ENCODE data around the gene CABLES1. TPM values are rescaled to one million over a fixed set of nuclear protein-coding genes. Genes with fewer than 3 reads are reported as not detected.

CABLES1 gene
- total RNA-seq, 1 experiment from 2014 or later: 29.5 TPM

DNA sequence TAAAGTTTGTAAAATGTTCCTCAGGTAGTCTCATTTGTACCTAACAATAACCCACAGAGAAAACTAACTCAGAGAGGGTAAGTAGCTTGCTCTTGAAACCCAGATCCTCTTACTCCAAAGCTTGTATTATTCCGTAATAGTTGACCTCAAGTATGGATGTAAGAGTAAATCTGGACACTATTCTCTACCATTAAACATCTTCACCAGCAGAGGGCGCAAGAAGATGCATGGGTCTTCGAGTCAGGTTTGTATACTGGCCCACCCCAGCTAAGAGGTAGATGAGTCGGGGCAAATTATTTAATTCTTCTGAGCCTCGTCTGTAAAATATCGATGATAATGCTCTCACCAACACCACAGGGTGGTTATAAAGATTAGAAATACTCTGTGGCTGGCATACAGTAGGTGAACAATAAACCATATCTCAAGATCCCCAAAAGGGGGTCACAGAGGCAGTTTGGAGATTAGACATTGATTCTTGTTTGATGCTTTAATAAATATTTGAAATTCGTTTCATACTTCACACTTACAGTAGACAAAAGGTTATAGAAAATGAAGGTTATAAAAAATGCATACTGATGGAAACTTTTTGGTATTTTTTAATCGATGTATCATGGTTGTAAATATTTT, 3.5 kb upstream of the CABLES1 start:
- peak; percentile 66 to 75 for DNase-seq
- Histone ChIP-seq H3K36me3 (ENCODE audit: control insufficient read depth, insufficient read depth, low read length) (no peaks in the 10 kb centered on the region), H3K4me3 (ENCODE audit: low read depth, low read length) (no peak overlapping the region), H3K4me1 (peaks cover 35% of the 10 kb centered on the region), H3K9me3 (no peaks in the 10 kb centered on the region), H3K27me3 (replicated peaks; ENCODE audit: control insufficient read depth, insufficient read depth, low read length) (no peaks in the 10 kb centered on the region)
- ChIA-PET CTCF (interaction anchor here (0.6 to 1.6 kb wide), 9 partner anchors 9 to 280 kb away, joined by 3 to 7 read pairs (median 5); no protein-coding TSS in a partner anchor), POLR2A (no interaction called here)
- no peak overlapping the region for H3K27ac Mint-ChIP-seq (ENCODE audit: unreplicated experiment)
- H3K27me3 Mint-ChIP-seq (ENCODE audit: insufficient read depth, unreplicated experiment): no peaks in the 10 kb centered on the region
- H3K4me3 Mint-ChIP-seq (ENCODE audit: unreplicated experiment): no peak overlapping the region
- intact Hi-C loops (cut with micrococcal nuclease; ENCODE audit: unreplicated experiment): loop anchor here (1.0 to 5.0 kb wide), 3 partner anchors 100 to 247 kb away; no protein-coding TSS in a partner anchor
- TF ChIP-seq, protein P1, sequence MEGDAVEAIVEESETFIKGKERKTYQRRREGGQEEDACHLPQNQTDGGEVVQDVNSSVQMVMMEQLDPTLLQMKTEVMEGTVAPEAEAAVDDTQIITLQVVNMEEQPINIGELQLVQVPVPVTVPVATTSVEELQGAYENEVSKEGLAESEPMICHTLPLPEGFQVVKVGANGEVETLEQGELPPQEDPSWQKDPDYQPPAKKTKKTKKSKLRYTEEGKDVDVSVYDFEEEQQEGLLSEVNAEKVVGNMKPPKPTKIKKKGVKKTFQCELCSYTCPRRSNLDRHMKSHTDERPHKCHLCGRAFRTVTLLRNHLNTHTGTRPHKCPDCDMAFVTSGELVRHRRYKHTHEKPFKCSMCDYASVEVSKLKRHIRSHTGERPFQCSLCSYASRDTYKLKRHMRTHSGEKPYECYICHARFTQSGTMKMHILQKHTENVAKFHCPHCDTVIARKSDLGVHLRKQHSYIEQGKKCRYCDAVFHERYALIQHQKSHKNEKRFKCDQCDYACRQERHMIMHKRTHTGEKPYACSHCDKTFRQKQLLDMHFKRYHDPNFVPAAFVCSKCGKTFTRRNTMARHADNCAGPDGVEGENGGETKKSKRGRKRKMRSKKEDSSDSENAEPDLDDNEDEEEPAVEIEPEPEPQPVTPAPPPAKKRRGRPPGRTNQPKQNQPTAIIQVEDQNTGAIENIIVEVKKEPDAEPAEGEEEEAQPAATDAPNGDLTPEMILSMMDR (IDR thresholded peaks at IDR 0.05; ENCODE audit: insufficient read depth in 1 of 2, low read depth in 1 of 2, low read length in 1 of 2, severe bottlenecking in 1 of 2, unreplicated experiment in 1 of 2): peak; percentile 55 to 78
- H3K36me3 Mint-ChIP-seq (ENCODE audit: insufficient read depth, unreplicated experiment): peaks cover 6% of the 10 kb centered on the region
- no peaks in the 10 kb centered on the region for H3K9me3 Mint-ChIP-seq (ENCODE audit: unreplicated experiment)
- peaks cover 14% of the 10 kb centered on the region for H3K4me1 Mint-ChIP-seq (ENCODE audit: low read depth, unreplicated experiment)
- no TSS peak for BruUV-seq (replicated peaks)

- intact Hi-C loops (cut with micrococcal nuclease; ENCODE audit: unreplicated experiment): loop anchor here (1.0 to 5.0 kb wide), 5 partner anchors 35 to 279 kb away; no protein-coding TSS in a partner anchor
- Mint-ChIP-seq H3K9me3 (ENCODE audit: unreplicated experiment) (no peaks in the 10 kb centered on the region), H3K36me3 (ENCODE audit: insufficient read depth, unreplicated experiment) (peaks cover 6% of the 10 kb centered on the region), H3K4me3 (ENCODE audit: unreplicated experiment) (peak overlapping the region; percentile 89), H3K4me1 (ENCODE audit: low read depth, unreplicated experiment) (peaks cover 14% of the 10 kb centered on the region), H3K27ac (ENCODE audit: unreplicated experiment) (peak overlapping the region; percentile 84), H3K27me3 (ENCODE audit: insufficient read depth, unreplicated experiment) (no peaks in the 10 kb centered on the region)
- peak; percentile 86 to 89 for DNase-seq
- Histone ChIP-seq H3K4me3 (ENCODE audit: low read depth, low read length) (peak overlapping the region; percentile 94), H3K27me3 (replicated peaks; ENCODE audit: control insufficient read depth, insufficient read depth, low read length) (no peaks in the 10 kb centered on the region), H3K4me1 (peaks cover 31% of the 10 kb centered on the region), H3K36me3 (ENCODE audit: control insufficient read depth, insufficient read depth, low read length) (peaks cover 1% of the 10 kb centered on the region), H3K9me3 (no peaks in the 10 kb centered on the region)
- BruUV-seq (replicated peaks): no TSS peak
- TF ChIP-seq, protein P1 (IDR thresholded peaks at IDR 0.05; ENCODE audit: insufficient read depth in 1 of 2, low read depth in 1 of 2, low read length in 1 of 2, severe bottlenecking in 1 of 2, unreplicated experiment in 1 of 2): no peak
- ChIA-PET POLR2A (interaction anchor here (0.6 to 1.2 kb wide), 10 partner anchors 9 to 245 kb away, joined by 3 to 20 read pairs (median 7); no protein-coding TSS in a partner anchor), CTCF (interaction anchor here (1.0 to 1.5 kb wide), 4 partner anchors 38 to 277 kb away, joined by 3 to 11 read pairs (median 4); no protein-coding TSS in a partner anchor)
Measured at GRCh38 chr18:23133860-23134779, 1.2 kb upstream of the CABLES1 start.
